Transverse colon (tissue), 4 donors: ENCODE measurements around the gene RIOK3.

Source experiments
- CTCF ChIP-seq, 5 experiments: fragments of 200-600 bp in 3 of 5; fragments of 450-650 bp in 2 of 5; sonication (generic) in 3 of 5; IDR thresholded peaks; 1 replicate in 2 of 5; 2 replicates in 3 of 5; pipeline ENCODE4 v1.5.1; 2016 to 2017; ENCODE audit warnings: antibody characterized with exemption in 5 of 5, inconsistent platforms in 3 of 5, mild to moderate bottlenecking in 2 of 5, moderate library complexity in 1 of 5
- POLR2AphosphoS5 ChIP-seq, 3 donors: sonication (generic); formaldehyde crosslinking; IDR thresholded peaks; one replicate each; pipeline ENCODE4 v1.6.1; 2016; ENCODE audit warnings: antibody characterized with exemption in 3 of 3

GRCh38 chr18:23405636-23406035 is 47.5 kb upstream of the RIOK3 start:
- TF ChIP-seq CTCF (IDR thresholded peaks at IDR 0.05) (no peak), POLR2AphosphoS5 (IDR thresholded peaks at IDR 0.05) (no peak)
